Stimulated activated memory B cell treated with anti-CD40 and anti-IgM and Interleukin-4, amounts not matched to agents 10 μg/mL and 1 μg/mL and 100 μg/mL, for 72 hours (primary cell): ENCODE data around the gene FAM8A1.

Experiments used
- ATAC-seq: fragments of 150-1000 bp; cut with Tn5 transposase; 2 replicates; pipeline ENCODE4 v1.10.0; 2021
- H3K27ac Mint-ChIP-seq: one replicate; pipeline ENCODE4 v1.8.0; 2022; ENCODE audit warnings: mild to moderate bottlenecking, mixed read lengths
- H3K27me3 Mint-ChIP-seq: one replicate; pipeline ENCODE4 v1.8.0; 2022; ENCODE audit warnings: mixed read lengths
- H3K36me3 Mint-ChIP-seq: one replicate; pipeline ENCODE4 v1.8.0; 2022; ENCODE audit warnings: mixed read lengths
- H3K4me1 Mint-ChIP-seq: one replicate; pipeline ENCODE4 v1.8.0; 2022; ENCODE audit warnings: mixed read lengths
- H3K4me3 Mint-ChIP-seq: one replicate; pipeline ENCODE4 v1.8.0; 2022; ENCODE audit warnings: mild to moderate bottlenecking, moderate library complexity, mixed read lengths
- H3K9me3 Mint-ChIP-seq: one replicate; pipeline ENCODE4 v1.8.0; 2022; ENCODE audit warnings: mixed read lengths

Gene FAM8A1

GRCh38 chr6:17629824-17630510 is 29.9 kb downstream of the FAM8A1 start:
- H3K4me1 Mint-ChIP-seq, result peaks cover 38% of the 10 kb centered on the region
- H3K27me3 Mint-ChIP-seq, result no peaks in the 10 kb centered on the region
- H3K4me3 Mint-ChIP-seq, result no peak overlapping the region
- no peak for ATAC-seq
- H3K36me3 Mint-ChIP-seq, result peaks cover 64% of the 10 kb centered on the region
- H3K9me3 Mint-ChIP-seq, result no peaks in the 10 kb centered on the region
- H3K27ac Mint-ChIP-seq, result peak overlapping the region; percentile 73

- peaks cover 67% of the 10 kb centered on the region for H3K36me3 Mint-ChIP-seq
- H3K4me3 Mint-ChIP-seq, result no peak overlapping the region
- H3K4me1 Mint-ChIP-seq, result peaks cover 38% of the 10 kb centered on the region
- no peaks in the 10 kb centered on the region for H3K27me3 Mint-ChIP-seq
- H3K27ac Mint-ChIP-seq, result peak overlapping the region; percentile 73
- no peak for ATAC-seq
- no peaks in the 10 kb centered on the region for H3K9me3 Mint-ChIP-seq
Observed at GRCh38 chr6:17630511-17631073, 30.5 kb downstream of the FAM8A1 start.

- Mint-ChIP-seq H3K36me3 (peaks cover 76% of the 10 kb centered on the region), H3K4me1 (peaks cover 38% of the 10 kb centered on the region), H3K27ac (peak overlapping the region; percentile 55), H3K4me3 (no peak overlapping the region), H3K9me3 (no peaks in the 10 kb centered on the region), H3K27me3 (no peaks in the 10 kb centered on the region)
- ATAC-seq, result no peak
Observed at GRCh38 chr6:17632934-17633333, 32.8 kb downstream of the FAM8A1 start.

GRCh38 chr6:17633465-17634188 is 33.5 kb downstream of the FAM8A1 start:
- Mint-ChIP-seq H3K27ac (peak overlapping the region; percentile 55), H3K4me1 (peaks cover 38% of the 10 kb centered on the region), H3K27me3 (no peaks in the 10 kb centered on the region), H3K9me3 (no peaks in the 10 kb centered on the region), H3K4me3 (no peak overlapping the region), H3K36me3 (peaks cover 80% of the 10 kb centered on the region)
- ATAC-seq, result no peak

GRCh38 chr6:17635568-17635967 is 35.5 kb downstream of the FAM8A1 start:
- H3K4me1 Mint-ChIP-seq, result peaks cover 19% of the 10 kb centered on the region

GRCh38 chr6:17638212-17638715 is 38.2 kb downstream of the FAM8A1 start:
- Mint-ChIP-seq H3K36me3 (peaks cover 84% of the 10 kb centered on the region), H3K4me3 (no peak overlapping the region), H3K4me1 (peaks cover 11% of the 10 kb centered on the region), H3K9me3 (no peaks in the 10 kb centered on the region), H3K27ac (no peak overlapping the region), H3K27me3 (no peaks in the 10 kb centered on the region)
- ATAC-seq, result no peak

More at GRCh38 chr6:17635568-17635967, 35.5 kb downstream of the FAM8A1 start:
- no peak overlapping the region for H3K27ac Mint-ChIP-seq
- no peak overlapping the region for H3K4me3 Mint-ChIP-seq
- peaks cover 80% of the 10 kb centered on the region for H3K36me3 Mint-ChIP-seq
- no peaks in the 10 kb centered on the region for H3K9me3 Mint-ChIP-seq
- H3K27me3 Mint-ChIP-seq, result no peaks in the 10 kb centered on the region
- ATAC-seq, result no peak

- Mint-ChIP-seq H3K27ac (no peak overlapping the region), H3K27me3 (no peaks in the 10 kb centered on the region), H3K36me3 (peaks cover 91% of the 10 kb centered on the region), H3K4me1 (no peaks in the 10 kb centered on the region), H3K9me3 (no peaks in the 10 kb centered on the region), H3K4me3 (no peak overlapping the region)
- ATAC-seq, result no peak
Observed at GRCh38 chr6:17640477-17640917, 40.4 kb downstream of the FAM8A1 start.

GRCh38 chr6:17648745-17649144 is 48.6 kb downstream of the FAM8A1 start:
- H3K4me3 Mint-ChIP-seq, result no peak overlapping the region
- ATAC-seq, result no peak
- peaks cover 11% of the 10 kb centered on the region for H3K4me1 Mint-ChIP-seq
- peak overlapping the region; percentile 8 for H3K27ac Mint-ChIP-seq
- no peaks in the 10 kb centered on the region for H3K27me3 Mint-ChIP-seq
- no peaks in the 10 kb centered on the region for H3K9me3 Mint-ChIP-seq
- peaks cover 65% of the 10 kb centered on the region for H3K36me3 Mint-ChIP-seq

GRCh38 chr6:17650656-17651309 is 50.7 kb downstream of the FAM8A1 start:
- peaks cover 11% of the 10 kb centered on the region for H3K4me1 Mint-ChIP-seq
- H3K27me3 Mint-ChIP-seq, result no peaks in the 10 kb centered on the region
- no peak overlapping the region for H3K27ac Mint-ChIP-seq
- no peak for ATAC-seq
- H3K4me3 Mint-ChIP-seq, result no peak overlapping the region
- no peaks in the 10 kb centered on the region for H3K9me3 Mint-ChIP-seq
- H3K36me3 Mint-ChIP-seq, result peaks cover 62% of the 10 kb centered on the region

GRCh38 chr6:17653198-17653882 is 53.2 kb downstream of the FAM8A1 start:
- ATAC-seq, result no peak
- Mint-ChIP-seq H3K4me3 (no peak overlapping the region), H3K27ac (no peak overlapping the region), H3K36me3 (peaks cover 62% of the 10 kb centered on the region), H3K9me3 (no peaks in the 10 kb centered on the region), H3K27me3 (no peaks in the 10 kb centered on the region), H3K4me1 (peaks cover 11% of the 10 kb centered on the region)

- Mint-ChIP-seq H3K4me3 (no peak overlapping the region), H3K27me3 (no peaks in the 10 kb centered on the region), H3K27ac (peak overlapping the region; percentile 15), H3K9me3 (no peaks in the 10 kb centered on the region), H3K4me1 (no peaks in the 10 kb centered on the region), H3K36me3 (peaks cover 59% of the 10 kb centered on the region)
- ATAC-seq, result no peak
Observed at GRCh38 chr6:17656092-17656491, 56.0 kb downstream of the FAM8A1 start.

GRCh38 chr6:17656644-17657043 is 56.5 kb downstream of the FAM8A1 start:
- H3K27me3 Mint-ChIP-seq, result no peaks in the 10 kb centered on the region
- no peak overlapping the region for H3K4me3 Mint-ChIP-seq
- no peak for ATAC-seq
- no peaks in the 10 kb centered on the region for H3K4me1 Mint-ChIP-seq
- H3K36me3 Mint-ChIP-seq, result peaks cover 64% of the 10 kb centered on the region
- no peaks in the 10 kb centered on the region for H3K9me3 Mint-ChIP-seq
- peak overlapping the region; percentile 15 for H3K27ac Mint-ChIP-seq
